Fibroblast of the conjunctiva (primary cell): ENCODE results near the gene ANKRD35.
"Not testable (repeated sequence)": the region's sequence is repeated elsewhere in the genome, so short reads cannot be mapped to it uniquely, and the experiment has no call there.

Source experiments
- DNase-seq: peaks from one replicate; pipeline ENCODE4 v3.0.0-alpha.2; 2010; ENCODE audit warnings: low read depth

The ANKRD35 gene

GRCh38 chr1:145885738-145886287 is at the start of gene ANKRD35:
Gene ANKRD35 (minus strand): TSS chr1:145885866. CDS start chr1:145885758, 108 bp downstream.
- no peak for DNase-seq

- not testable (repeated sequence) for DNase-seq
Measured at GRCh38 chr1:145932522-145933009, 46.9 kb upstream of the ANKRD35 start.

- no peak for DNase-seq
Measured at GRCh38 chr1:145927916-145928643, 42.4 kb upstream of the ANKRD35 start.

- peak; percentile 97 for DNase-seq
Measured at GRCh38 chr1:145927063-145927886, 41.6 kb upstream of the ANKRD35 start, which contains the start of gene RBM8A. Gene RBM8A (minus strand): TSS chr1:145927484. CDS start chr1:145927426, 58 bp downstream.

- DNase-seq = no peak
Measured at GRCh38 chr1:145926686-145927062, 41.0 kb upstream of the ANKRD35 start.

- peak; percentile 28 for DNase-seq
Measured at GRCh38 chr1:145922266-145922665, 36.6 kb upstream of the ANKRD35 start.

- not testable (repeated sequence) for DNase-seq
Measured at GRCh38 chr1:145920297-145920696, 34.6 kb upstream of the ANKRD35 start.

GRCh38 chr1:145918992-145919939 is 33.6 kb upstream of the ANKRD35 start:
- DNase-seq = peak; percentile 17

GRCh38 chr1:145918144-145918991 is 32.7 kb upstream of the ANKRD35 start, which contains the start of gene PEX11B:
Gene PEX11B (minus strand): TSS chr1:145918717. CDS start chr1:145918688, 29 bp downstream.
- DNase-seq = peak; percentile 50

GRCh38 chr1:145917595-145917994 is 31.9 kb upstream of the ANKRD35 start:
- DNase-seq = no peak

GRCh38 chr1:145916745-145917144 is 31.1 kb upstream of the ANKRD35 start:
- DNase-seq = no peak

- DNase-seq = no peak
Measured at GRCh38 chr1:145912128-145912641, 26.5 kb upstream of the ANKRD35 start.

GRCh38 chr1:145908653-145909052 is 23.0 kb upstream of the ANKRD35 start:
- DNase-seq = peak; percentile 35

- DNase-seq = peak; percentile 28
Measured at GRCh38 chr1:145906954-145907753, 21.5 kb upstream of the ANKRD35 start.

- DNase-seq = no peak
Measured at GRCh38 chr1:145901312-145902021, 15.8 kb upstream of the ANKRD35 start.

GRCh38 chr1:145898756-145899155 is 13.1 kb upstream of the ANKRD35 start:
- no peak for DNase-seq

GRCh38 chr1:145897969-145898368 is 12.3 kb upstream of the ANKRD35 start:
- DNase-seq = no peak

GRCh38 chr1:145895471-145895870 is 9.8 kb upstream of the ANKRD35 start:
- DNase-seq = no peak
